Femur (tissue), 1 donor: ENCODE measurements around the gene CPNE5.

Experiments used
- DNase-seq: peaks from one replicate; pipeline ENCODE4 v3.0.0-alpha.2; 2017

Gene CPNE5

GRCh38 chr6:36833182-36833789, 6.0 kb downstream of the CPNE5 start:
- DNase-seq: no peak

GRCh38 chr6:36832313-36832712, 6.9 kb downstream of the CPNE5 start:
- no peak for DNase-seq

GRCh38 chr6:36830577-36830976, 8.7 kb downstream of the CPNE5 start:
- DNase-seq: no peak

GRCh38 chr6:36829919-36830544, 9.2 kb downstream of the CPNE5 start:
- peak; percentile 85 for DNase-seq

GRCh38 chr6:36827261-36828079, 11.8 kb downstream of the CPNE5 start:
- DNase-seq: peak; percentile 65

GRCh38 chr6:36826520-36827227, 12.6 kb downstream of the CPNE5 start:
- no peak for DNase-seq

- no peak for DNase-seq
These were observed 13.2 kb downstream of the CPNE5 start for GRCh38 chr6:36825994-36826393.

- DNase-seq: no peak
These were observed 13.8 kb downstream of the CPNE5 start for GRCh38 chr6:36825452-36825851.

- no peak for DNase-seq
These were observed 15.0 kb downstream of the CPNE5 start for GRCh38 chr6:36824253-36824652.

- no peak for DNase-seq
These were observed 15.7 kb downstream of the CPNE5 start for GRCh38 chr6:36823421-36824096.

GRCh38 chr6:36822506-36823269, 16.6 kb downstream of the CPNE5 start:
- DNase-seq: no peak

- no peak for DNase-seq
These were observed 17.5 kb downstream of the CPNE5 start for GRCh38 chr6:36821581-36822335.

- no peak for DNase-seq
These were observed 18.3 kb downstream of the CPNE5 start for GRCh38 chr6:36820700-36821580.

GRCh38 chr6:36818756-36819155, 20.5 kb downstream of the CPNE5 start:
- no peak for DNase-seq

GRCh38 chr6:36817847-36818246, 21.4 kb downstream of the CPNE5 start:
- no peak for DNase-seq

GRCh38 chr6:36817176-36817817, 21.9 kb downstream of the CPNE5 start:
- DNase-seq: no peak

- no peak for DNase-seq
These were observed 23.1 kb downstream of the CPNE5 start for GRCh38 chr6:36815962-36816735.

- no peak for DNase-seq
These were observed 25.0 kb downstream of the CPNE5 start for GRCh38 chr6:36814249-36814648.

- DNase-seq: no peak
These were observed 25.7 kb downstream of the CPNE5 start for GRCh38 chr6:36813526-36813925.
